ENCODE data around the gene NR1I2. TPM values are rescaled to one million over a fixed set of nuclear protein-coding genes. Genes with fewer than 3 reads are reported as not detected.

Gene NR1I2
- polyA plus RNA-seq, 1 donor from 2014 or later, result 0.53 TPM

DNA sequence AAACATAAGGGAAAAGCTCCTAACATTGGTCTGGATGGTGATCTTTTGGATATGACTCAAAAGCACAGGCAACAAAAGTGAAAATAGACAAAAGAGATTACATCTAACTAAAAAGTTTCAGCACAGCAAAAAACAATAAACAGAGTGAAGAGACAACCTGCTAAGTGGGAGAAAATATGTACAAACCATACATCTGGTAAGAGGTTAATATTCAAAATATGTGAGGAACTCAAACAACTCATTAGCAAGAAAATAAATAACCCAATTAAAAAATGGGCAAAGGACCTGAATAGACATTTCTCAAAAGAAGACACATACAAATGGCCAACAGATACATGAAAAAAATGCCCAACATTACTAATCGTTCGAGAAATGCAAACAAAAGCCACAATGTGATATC lies 19.0 kb upstream of the NR1I2 start:
- Histone ChIP-seq H4K20me1 (ENCODE audit: insufficient read depth) (no peaks in the 10 kb centered on the region), H3F3A (ENCODE audit: insufficient read depth, low read length, poor library complexity, severe bottlenecking) (no peaks in the 10 kb centered on the region), H3K27me3 (ENCODE audit: insufficient read depth, low read depth, low read length) (no peaks in the 10 kb centered on the region), H3K9me3 (ENCODE audit: low read length) (no peaks in the 10 kb centered on the region), H3K9me2 (ENCODE audit: insufficient read depth, low read length) (no peaks in the 10 kb centered on the region), H3K79me2 (replicated peaks; ENCODE audit: insufficient read depth, low read length) (no peaks in the 10 kb centered on the region), H3K36me3 (ENCODE audit: insufficient read depth, low read length) (no peaks in the 10 kb centered on the region), H3K9ac (ENCODE audit: low read length) (no peak overlapping the region), H3K27ac (ENCODE audit: low read length) (no peak overlapping the region), H2AFZ (ENCODE audit: low read depth, low read length) (no peak overlapping the region), H3K4me3 (ENCODE audit: low read length) (no peak overlapping the region), H3K4me2 (ENCODE audit: low read length) (no peak overlapping the region)
- TF ChIP-seq, protein P1, sequence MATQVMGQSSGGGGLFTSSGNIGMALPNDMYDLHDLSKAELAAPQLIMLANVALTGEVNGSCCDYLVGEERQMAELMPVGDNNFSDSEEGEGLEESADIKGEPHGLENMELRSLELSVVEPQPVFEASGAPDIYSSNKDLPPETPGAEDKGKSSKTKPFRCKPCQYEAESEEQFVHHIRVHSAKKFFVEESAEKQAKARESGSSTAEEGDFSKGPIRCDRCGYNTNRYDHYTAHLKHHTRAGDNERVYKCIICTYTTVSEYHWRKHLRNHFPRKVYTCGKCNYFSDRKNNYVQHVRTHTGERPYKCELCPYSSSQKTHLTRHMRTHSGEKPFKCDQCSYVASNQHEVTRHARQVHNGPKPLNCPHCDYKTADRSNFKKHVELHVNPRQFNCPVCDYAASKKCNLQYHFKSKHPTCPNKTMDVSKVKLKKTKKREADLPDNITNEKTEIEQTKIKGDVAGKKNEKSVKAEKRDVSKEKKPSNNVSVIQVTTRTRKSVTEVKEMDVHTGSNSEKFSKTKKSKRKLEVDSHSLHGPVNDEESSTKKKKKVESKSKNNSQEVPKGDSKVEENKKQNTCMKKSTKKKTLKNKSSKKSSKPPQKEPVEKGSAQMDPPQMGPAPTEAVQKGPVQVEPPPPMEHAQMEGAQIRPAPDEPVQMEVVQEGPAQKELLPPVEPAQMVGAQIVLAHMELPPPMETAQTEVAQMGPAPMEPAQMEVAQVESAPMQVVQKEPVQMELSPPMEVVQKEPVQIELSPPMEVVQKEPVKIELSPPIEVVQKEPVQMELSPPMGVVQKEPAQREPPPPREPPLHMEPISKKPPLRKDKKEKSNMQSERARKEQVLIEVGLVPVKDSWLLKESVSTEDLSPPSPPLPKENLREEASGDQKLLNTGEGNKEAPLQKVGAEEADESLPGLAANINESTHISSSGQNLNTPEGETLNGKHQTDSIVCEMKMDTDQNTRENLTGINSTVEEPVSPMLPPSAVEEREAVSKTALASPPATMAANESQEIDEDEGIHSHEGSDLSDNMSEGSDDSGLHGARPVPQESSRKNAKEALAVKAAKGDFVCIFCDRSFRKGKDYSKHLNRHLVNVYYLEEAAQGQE (IDR thresholded peaks at IDR 0.05; ENCODE audit: borderline replicate concordance), result no peak
- TF ChIP-seq EP300 (conservative IDR thresholded peaks at IDR 0.05; ENCODE audit: poor library complexity, severe bottlenecking) (no peak), RAD21 (conservative IDR thresholded peaks at IDR 0.05) (no peak), MXI1 (conservative IDR thresholded peaks at IDR 0.05; ENCODE audit: poor library complexity, severe bottlenecking) (no peak)

DNA sequence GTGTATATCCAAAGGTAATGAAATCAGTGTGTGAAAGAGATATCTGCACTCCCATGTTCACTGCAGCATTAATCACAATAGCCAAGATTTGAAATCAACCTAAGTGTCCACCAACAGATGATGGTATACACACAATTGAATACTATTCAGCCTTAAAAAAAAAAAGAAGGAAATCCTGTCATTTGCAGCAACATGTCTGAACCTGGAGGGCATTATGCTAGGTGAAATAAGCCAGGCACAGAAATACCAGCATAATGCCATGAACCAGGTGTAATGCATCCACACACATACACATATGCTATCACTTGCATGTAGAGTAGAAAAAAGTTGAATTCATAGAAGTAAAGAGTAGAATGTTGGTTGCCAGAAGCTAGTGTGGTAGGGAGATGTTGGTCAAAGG lies 18.4 kb upstream of the NR1I2 start:
- Histone ChIP-seq H4K20me1 (ENCODE audit: insufficient read depth) (no peaks in the 10 kb centered on the region), H3K4me3 (ENCODE audit: low read length) (no peak overlapping the region), H3K79me2 (replicated peaks; ENCODE audit: insufficient read depth, low read length) (no peaks in the 10 kb centered on the region), H3F3A (ENCODE audit: insufficient read depth, low read length, poor library complexity, severe bottlenecking) (no peaks in the 10 kb centered on the region), H2AFZ (ENCODE audit: low read depth, low read length) (no peak overlapping the region), H3K9ac (ENCODE audit: low read length) (no peak overlapping the region), H3K27me3 (ENCODE audit: insufficient read depth, low read depth, low read length) (no peaks in the 10 kb centered on the region), H3K27ac (ENCODE audit: low read length) (no peak overlapping the region), H3K9me3 (ENCODE audit: low read length) (no peaks in the 10 kb centered on the region), H3K4me2 (ENCODE audit: low read length) (no peak overlapping the region), H3K9me2 (ENCODE audit: insufficient read depth, low read length) (no peaks in the 10 kb centered on the region), H3K36me3 (ENCODE audit: insufficient read depth, low read length) (no peaks in the 10 kb centered on the region)
- TF ChIP-seq POLR2AphosphoS5 (IDR thresholded peaks at IDR 0.05) (no peak), EZH2 (IDR thresholded peaks at IDR 0.05; ENCODE audit: borderline replicate concordance, insufficient read depth, low read length, poor library complexity, severe bottlenecking) (no peak)
- TF ChIP-seq, protein P1 (IDR thresholded peaks at IDR 0.05; ENCODE audit: borderline replicate concordance), result no peak

DNA sequence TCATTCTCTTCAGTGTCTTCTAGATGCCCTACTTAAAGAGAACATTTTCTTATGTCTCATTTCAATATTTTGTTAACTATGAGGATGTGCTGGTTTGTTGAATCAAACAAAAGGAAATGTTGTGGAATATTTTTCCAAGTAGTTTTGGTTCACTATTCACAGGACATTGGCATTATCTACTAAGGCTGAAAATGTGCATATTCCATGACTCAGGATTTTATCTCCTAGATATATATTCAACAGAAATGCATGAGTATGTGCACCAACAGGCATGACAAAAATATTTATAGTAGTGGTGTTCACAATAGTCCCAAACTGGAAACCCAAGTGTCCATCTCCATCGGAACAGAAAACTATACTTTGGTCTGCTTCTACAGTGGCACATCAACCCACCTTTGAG lies 16.7 kb upstream of the NR1I2 start:
- Histone ChIP-seq H4K20me1 (ENCODE audit: insufficient read depth) (no peaks in the 10 kb centered on the region), H3K4me3 (ENCODE audit: low read length) (no peak overlapping the region), H3K27ac (ENCODE audit: low read length) (no peak overlapping the region), H3K36me3 (ENCODE audit: insufficient read depth, low read length) (no peaks in the 10 kb centered on the region), H3K9ac (ENCODE audit: low read length) (no peak overlapping the region), H2AFZ (ENCODE audit: low read depth, low read length) (no peak overlapping the region), H3K79me2 (replicated peaks; ENCODE audit: insufficient read depth, low read length) (no peaks in the 10 kb centered on the region), H3K9me3 (ENCODE audit: low read length) (no peaks in the 10 kb centered on the region), H3K9me2 (ENCODE audit: insufficient read depth, low read length) (no peaks in the 10 kb centered on the region), H3K27me3 (ENCODE audit: insufficient read depth, low read depth, low read length) (no peaks in the 10 kb centered on the region), H3K4me2 (ENCODE audit: low read length) (no peak overlapping the region), H3F3A (ENCODE audit: insufficient read depth, low read length, poor library complexity, severe bottlenecking) (no peaks in the 10 kb centered on the region)
- no peak for TF ChIP-seq EP300 (conservative IDR thresholded peaks at IDR 0.05; ENCODE audit: poor library complexity, severe bottlenecking)
- TF ChIP-seq RAD21 (conservative IDR thresholded peaks at IDR 0.05), result no peak
- TF ChIP-seq, protein P1 (IDR thresholded peaks at IDR 0.05; ENCODE audit: borderline replicate concordance), result no peak
- TF ChIP-seq POLR2AphosphoS5 (IDR thresholded peaks at IDR 0.05), result no peak
- no peak for TF ChIP-seq SMC3 (conservative IDR thresholded peaks at IDR 0.05; ENCODE audit: poor library complexity)
- TF ChIP-seq, protein P2, sequence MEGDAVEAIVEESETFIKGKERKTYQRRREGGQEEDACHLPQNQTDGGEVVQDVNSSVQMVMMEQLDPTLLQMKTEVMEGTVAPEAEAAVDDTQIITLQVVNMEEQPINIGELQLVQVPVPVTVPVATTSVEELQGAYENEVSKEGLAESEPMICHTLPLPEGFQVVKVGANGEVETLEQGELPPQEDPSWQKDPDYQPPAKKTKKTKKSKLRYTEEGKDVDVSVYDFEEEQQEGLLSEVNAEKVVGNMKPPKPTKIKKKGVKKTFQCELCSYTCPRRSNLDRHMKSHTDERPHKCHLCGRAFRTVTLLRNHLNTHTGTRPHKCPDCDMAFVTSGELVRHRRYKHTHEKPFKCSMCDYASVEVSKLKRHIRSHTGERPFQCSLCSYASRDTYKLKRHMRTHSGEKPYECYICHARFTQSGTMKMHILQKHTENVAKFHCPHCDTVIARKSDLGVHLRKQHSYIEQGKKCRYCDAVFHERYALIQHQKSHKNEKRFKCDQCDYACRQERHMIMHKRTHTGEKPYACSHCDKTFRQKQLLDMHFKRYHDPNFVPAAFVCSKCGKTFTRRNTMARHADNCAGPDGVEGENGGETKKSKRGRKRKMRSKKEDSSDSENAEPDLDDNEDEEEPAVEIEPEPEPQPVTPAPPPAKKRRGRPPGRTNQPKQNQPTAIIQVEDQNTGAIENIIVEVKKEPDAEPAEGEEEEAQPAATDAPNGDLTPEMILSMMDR (IDR thresholded peaks at IDR 0.05; ENCODE audit: poor library complexity, severe bottlenecking), result no peak
- TF ChIP-seq EZH2 (IDR thresholded peaks at IDR 0.05; ENCODE audit: borderline replicate concordance, insufficient read depth, low read length, poor library complexity, severe bottlenecking), result no peak
- no peak for TF ChIP-seq MXI1 (conservative IDR thresholded peaks at IDR 0.05; ENCODE audit: poor library complexity, severe bottlenecking)
- no peak for TF ChIP-seq TAF1 (IDR thresholded peaks at IDR 0.05; ENCODE audit: low read depth)
